Ectodermal cell (in vitro differentiated cells): Measurements from ENCODE around the gene NPC1.
"Not testable (repeated sequence)": the region's sequence is repeated elsewhere in the genome, so short reads cannot be mapped to it uniquely, and the experiment has no call there.

ENCODE experiments used
- H3K27ac ChIP-seq: 2 replicates; pipeline ENCODE4 v1.7.0; 2013; ENCODE audit warnings: mild to moderate bottlenecking, low read depth, low read length; ENCODE audit not compliant: insufficient read depth, poor library complexity, severe bottlenecking
- H3K27me3 ChIP-seq: 2 replicates; pipeline ENCODE4 v1.7.0; 2013; ENCODE audit warnings: mild to moderate bottlenecking, low read length; ENCODE audit not compliant: insufficient read depth, control insufficient read depth, poor library complexity, severe bottlenecking
- H3K36me3 ChIP-seq: one replicate; pipeline ENCODE4 v1.7.0; 2013; ENCODE audit warnings: low read length; ENCODE audit not compliant: control insufficient read depth, insufficient read depth
- H3K4me1 ChIP-seq: one replicate; pipeline ENCODE4 v1.7.0; 2013; ENCODE audit warnings: low read length; ENCODE audit not compliant: control insufficient read depth, insufficient read depth
- H3K4me3 ChIP-seq: 2 replicates; pipeline ENCODE4 v1.7.0; 2013; ENCODE audit warnings: low read depth, low read length, control low read depth; ENCODE audit not compliant: insufficient read depth
- H3K9me3 ChIP-seq: 2 replicates; pipeline ENCODE4 v1.7.0; 2013; ENCODE audit warnings: mild to moderate bottlenecking, low read length, moderate library complexity; ENCODE audit not compliant: control insufficient read depth
- WGBS, 2 experiments: methylation state at CpG; one replicate each; pipeline ENCODE4 v1.1.7; 2013; ENCODE audit warnings: missing lambda C conversion rate in 2 of 2; 5-methylcytosine and 5-hydroxymethylcytosine counted together

NPC1 gene

GRCh38 chr18:23568281-23569138, 17.8 kb downstream of the NPC1 start:
- Histone ChIP-seq H3K4me1 (no peaks in the 10 kb centered on the region), H3K9me3 (no peaks in the 10 kb centered on the region), H3K27ac (no peak overlapping the region), H3K36me3 (peaks cover 17% of the 10 kb centered on the region), H3K27me3 (no peaks in the 10 kb centered on the region), H3K4me3 (no peak overlapping the region)
- WGBS, 2 experiments = 97 to 98% methylated on average over 7 of the region's 7 CpGs

GRCh38 chr18:23567671-23568070, 18.6 kb downstream of the NPC1 start:
- no peak overlapping the region for H3K4me3 ChIP-seq
- H3K27me3 ChIP-seq = no peaks in the 10 kb centered on the region
- H3K4me1 ChIP-seq = no peaks in the 10 kb centered on the region
- H3K36me3 ChIP-seq = peaks cover 17% of the 10 kb centered on the region
- WGBS, 2 experiments = 93 to 96% methylated on average over 2 of the region's 3 CpGs
- H3K9me3 ChIP-seq = no peaks in the 10 kb centered on the region
- H3K27ac ChIP-seq = no peak overlapping the region

- Histone ChIP-seq H3K9me3 (no peaks in the 10 kb centered on the region), H3K27me3 (no peaks in the 10 kb centered on the region), H3K27ac (no peak overlapping the region), H3K36me3 (peaks cover 17% of the 10 kb centered on the region), H3K4me3 (no peak overlapping the region), H3K4me1 (no peaks in the 10 kb centered on the region)
- 89 to 98% methylated on average over 3 of the region's 3 CpGs for WGBS, 2 experiments
Observed at GRCh38 chr18:23565916-23566547, 20.3 kb downstream of the NPC1 start.

- Histone ChIP-seq H3K36me3 (peaks cover 17% of the 10 kb centered on the region), H3K9me3 (no peaks in the 10 kb centered on the region), H3K4me1 (no peaks in the 10 kb centered on the region), H3K27me3 (no peaks in the 10 kb centered on the region), H3K4me3 (no peak overlapping the region), H3K27ac (no peak overlapping the region)
- 86 to 98% methylated on average over 2 of the region's 2 CpGs for WGBS, 2 experiments
Observed at GRCh38 chr18:23563377-23564043, 22.8 kb downstream of the NPC1 start.

GRCh38 chr18:23560186-23560585, 26.1 kb downstream of the NPC1 start:
- Histone ChIP-seq H3K4me3 (no peak overlapping the region), H3K4me1 (no peaks in the 10 kb centered on the region), H3K9me3 (no peaks in the 10 kb centered on the region), H3K27me3 (no peaks in the 10 kb centered on the region), H3K36me3 (peaks cover 24% of the 10 kb centered on the region), H3K27ac (no peak overlapping the region)
- 87 to 90% methylated on average over 4 of the region's 4 CpGs for WGBS, 2 experiments

- 89 to 92% methylated on average over 8 of the region's 8 CpGs for WGBS, 2 experiments
Observed at GRCh38 chr18:23557511-23557910, 28.8 kb downstream of the NPC1 start.

GRCh38 chr18:23556145-23556780, 30.0 kb downstream of the NPC1 start:
- Histone ChIP-seq H3K27ac (no peak overlapping the region), H3K27me3 (no peaks in the 10 kb centered on the region), H3K9me3 (no peaks in the 10 kb centered on the region), H3K36me3 (peaks cover 35% of the 10 kb centered on the region), H3K4me1 (no peaks in the 10 kb centered on the region), H3K4me3 (no peak overlapping the region)
- WGBS, 2 experiments = 89 to 93% methylated on average over 19 of the region's 19 CpGs

More at GRCh38 chr18:23557511-23557910, 28.8 kb downstream of the NPC1 start:
- not testable (repeated sequence) for H3K4me3 ChIP-seq, H3K4me1 ChIP-seq, H3K27me3 ChIP-seq, H3K27ac ChIP-seq, H3K9me3 ChIP-seq
- H3K36me3 ChIP-seq = peaks cover 27% of the 10 kb centered on the region

- WGBS, 2 experiments = 92 to 93% methylated on average over 6 of the region's 6 CpGs
- Histone ChIP-seq H3K36me3 (peaks cover 39% of the 10 kb centered on the region), H3K27ac (no peak overlapping the region), H3K27me3 (no peaks in the 10 kb centered on the region), H3K4me1 (no peaks in the 10 kb centered on the region), H3K9me3 (no peaks in the 10 kb centered on the region), H3K4me3 (no peak overlapping the region)
Observed at GRCh38 chr18:23553887-23554286, 32.4 kb downstream of the NPC1 start.

GRCh38 chr18:23552505-23552904, 33.8 kb downstream of the NPC1 start:
- Histone ChIP-seq H3K27ac (no peak overlapping the region), H3K36me3 (peaks cover 48% of the 10 kb centered on the region), H3K4me3 (no peak overlapping the region), H3K4me1 (no peaks in the 10 kb centered on the region), H3K27me3 (no peaks in the 10 kb centered on the region), H3K9me3 (no peaks in the 10 kb centered on the region)
- WGBS, 2 experiments = 87 to 88% methylated on average over 11 of the region's 11 CpGs

- no peaks in the 10 kb centered on the region for H3K27me3 ChIP-seq
- H3K36me3 ChIP-seq = peaks cover 52% of the 10 kb centered on the region
- WGBS, 2 experiments = 30 to 34% methylated on average over 3 of the region's 3 CpGs
Observed at GRCh38 chr18:23551978-23552377, 34.3 kb downstream of the NPC1 start.

More at GRCh38 chr18:23551978-23552377, 34.3 kb downstream of the NPC1 start:
- Histone ChIP-seq H3K9me3 (no peaks in the 10 kb centered on the region), H3K27ac (no peak overlapping the region), H3K4me1 (no peaks in the 10 kb centered on the region), H3K4me3 (no peak overlapping the region)
